ENCODE results near the gene OTUD3. TPM values are rescaled to one million over a fixed set of nuclear protein-coding genes. Genes with fewer than 3 reads are reported as not detected.

Gene OTUD3
- total RNA-seq, 1 experiment from 2014 or later: 15.1 TPM

GRCh38 chr1:19869929-19870328 lies 12.3 kb upstream of the OTUD3 start:
- peaks cover 16% of the 10 kb centered on the region; the same call in 1 of the 2 replicates for H3K4me1 ChIP-seq
- no peaks in the 10 kb centered on the region for H3K36me3 ChIP-seq (ENCODE audit: control insufficient read depth, insufficient read depth, low read length)
- Mint-ChIP-seq H3K27me3 (ENCODE audit: insufficient read depth, unreplicated experiment) (no peaks in the 10 kb centered on the region), H3K27ac (ENCODE audit: unreplicated experiment) (no peak overlapping the region), H3K4me1 (ENCODE audit: low read depth, unreplicated experiment) (no peaks in the 10 kb centered on the region), H3K9me3 (ENCODE audit: unreplicated experiment) (no peaks in the 10 kb centered on the region), H3K36me3 (ENCODE audit: insufficient read depth, unreplicated experiment) (no peaks in the 10 kb centered on the region), H3K4me3 (ENCODE audit: unreplicated experiment) (no peak overlapping the region)
- ChIA-PET CTCF (interaction anchor here (0.5 to 0.7 kb wide), 2 partner anchors 9 to 13 kb away, joined by 3 read pairs; no protein-coding TSS in a partner anchor), POLR2A (no interaction called here)
- no TSS peak for BruUV-seq (replicated peaks)
- peak in 1 of 2 experiments; percentile 38 for DNase-seq
- TF ChIP-seq CTCF (IDR thresholded peaks at IDR 0.05; ENCODE audit: insufficient read depth in 1 of 2, low read depth in 1 of 2, low read length in 1 of 2, severe bottlenecking in 1 of 2, unreplicated experiment in 1 of 2): no peak
- H3K27me3 ChIP-seq (replicated peaks; ENCODE audit: control insufficient read depth, insufficient read depth, low read length): no peaks in the 10 kb centered on the region
- no peak overlapping the region for H3K4me3 ChIP-seq (ENCODE audit: low read depth, low read length)
- H3K9me3 ChIP-seq: no peaks in the 10 kb centered on the region
- intact Hi-C loops (cut with micrococcal nuclease; ENCODE audit: unreplicated experiment): loop anchor here (10.0 kb wide), 1 partner anchor 55 kb away; the partner anchor contains the start of gene RNF186

DNA sequence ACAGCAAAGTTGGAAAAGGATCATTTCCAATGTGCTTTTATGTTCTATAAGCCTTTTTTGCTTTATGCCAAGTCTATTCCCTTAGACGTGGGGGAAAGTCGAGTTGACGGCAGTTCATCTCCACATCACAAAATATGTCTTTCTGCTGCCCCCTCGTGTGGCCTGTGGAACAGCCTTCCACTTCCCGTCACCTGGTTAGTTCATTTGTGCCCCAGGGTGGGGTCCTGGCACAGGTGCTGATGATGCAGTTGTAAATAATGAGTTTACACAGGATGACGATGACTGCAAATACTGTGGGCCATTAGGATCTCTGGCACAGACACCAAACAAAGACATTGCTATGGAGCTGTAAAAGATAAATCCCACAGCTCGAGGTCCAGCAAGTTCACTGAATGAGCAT lies 10.0 kb upstream of the OTUD3 start:
- intact Hi-C loops (cut with micrococcal nuclease; ENCODE audit: unreplicated experiment): loop anchor here (1.0 kb wide), 2 partner anchors 110 to 157 kb away; no protein-coding TSS in a partner anchor
- H3K27ac Mint-ChIP-seq (ENCODE audit: unreplicated experiment): no peak overlapping the region
- POLR2A ChIA-PET: no interaction called here
- Histone ChIP-seq H3K9me3 (no peaks in the 10 kb centered on the region), H3K4me1 (peaks cover 16% of the 10 kb centered on the region; the same call in 1 of the 2 replicates), H3K36me3 (ENCODE audit: control insufficient read depth, insufficient read depth, low read length) (no peaks in the 10 kb centered on the region), H3K27me3 (replicated peaks; ENCODE audit: control insufficient read depth, insufficient read depth, low read length) (no peaks in the 10 kb centered on the region), H3K4me3 (ENCODE audit: low read depth, low read length) (no peak overlapping the region)
- no peaks in the 10 kb centered on the region for H3K27me3 Mint-ChIP-seq (ENCODE audit: insufficient read depth, unreplicated experiment)
- H3K4me1 Mint-ChIP-seq (ENCODE audit: low read depth, unreplicated experiment): no peaks in the 10 kb centered on the region
- TF ChIP-seq CTCF (IDR thresholded peaks at IDR 0.05; ENCODE audit: insufficient read depth in 1 of 2, low read depth in 1 of 2, low read length in 1 of 2, severe bottlenecking in 1 of 2, unreplicated experiment in 1 of 2): peak in 1 of 2 experiments; percentile 46
- H3K4me3 Mint-ChIP-seq (ENCODE audit: unreplicated experiment): no peak overlapping the region
- no peaks in the 10 kb centered on the region for H3K36me3 Mint-ChIP-seq (ENCODE audit: insufficient read depth, unreplicated experiment)
- DNase-seq: peak; percentile 45 to 49
- no peaks in the 10 kb centered on the region for H3K9me3 Mint-ChIP-seq (ENCODE audit: unreplicated experiment)
- BruUV-seq (replicated peaks): no TSS peak
- CTCF ChIA-PET: interaction anchor here (1.0 kb wide), 1 partner anchor 157 kb away, joined by 4 read pairs; no protein-coding TSS in a partner anchor

DNA sequence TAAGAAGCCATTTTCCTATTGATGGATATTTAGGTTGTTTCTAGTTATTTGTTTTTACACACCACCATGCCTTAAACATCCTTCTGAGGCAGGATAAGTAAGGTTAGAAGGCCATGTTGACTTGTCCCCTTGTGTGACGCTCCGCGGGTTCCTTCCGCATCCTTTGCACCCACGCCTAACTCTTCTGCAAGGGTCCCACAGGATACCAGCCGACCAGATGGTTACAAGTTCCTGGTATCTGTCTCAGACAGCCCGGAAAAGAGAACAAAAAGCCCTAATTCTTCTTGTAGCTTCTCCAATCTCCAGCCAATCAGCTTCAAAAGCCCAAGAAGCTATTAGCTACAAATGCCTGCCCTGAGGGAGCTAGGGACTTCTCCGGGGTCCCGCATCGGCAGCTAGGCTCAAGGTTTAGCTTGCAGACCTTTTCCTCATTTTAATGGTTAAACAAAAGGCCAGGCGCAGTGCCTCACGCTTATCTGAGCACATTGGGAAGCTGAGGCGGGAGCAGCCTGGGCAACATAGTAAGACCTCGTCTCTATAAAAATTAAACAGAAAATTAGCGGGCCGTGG lies 4.9 kb upstream of the OTUD3 start:
- no peaks in the 10 kb centered on the region for H3K27me3 Mint-ChIP-seq (ENCODE audit: insufficient read depth, unreplicated experiment)
- no peaks in the 10 kb centered on the region for H3K36me3 Mint-ChIP-seq (ENCODE audit: insufficient read depth, unreplicated experiment)
- no peaks in the 10 kb centered on the region for H3K36me3 ChIP-seq (ENCODE audit: control insufficient read depth, insufficient read depth, low read length)
- no peak overlapping the region for H3K4me3 Mint-ChIP-seq (ENCODE audit: unreplicated experiment)
- TF ChIP-seq CTCF (IDR thresholded peaks at IDR 0.05; ENCODE audit: insufficient read depth in 1 of 2, low read depth in 1 of 2, low read length in 1 of 2, severe bottlenecking in 1 of 2, unreplicated experiment in 1 of 2): no peak
- POLR2A ChIA-PET: no interaction called here
- no peaks in the 10 kb centered on the region for H3K9me3 ChIP-seq
- no peak overlapping the region for H3K27ac Mint-ChIP-seq (ENCODE audit: unreplicated experiment)
- no peaks in the 10 kb centered on the region for H3K4me1 ChIP-seq
- no peak for DNase-seq
- peaks cover 11% of the 10 kb centered on the region for H3K4me1 Mint-ChIP-seq (ENCODE audit: low read depth, unreplicated experiment)
- BruUV-seq (replicated peaks): no TSS peak
- H3K9me3 Mint-ChIP-seq (ENCODE audit: unreplicated experiment): no peaks in the 10 kb centered on the region
- CTCF ChIA-PET: no interaction called here
- H3K4me3 ChIP-seq (ENCODE audit: low read depth, low read length): no peak overlapping the region
- intact Hi-C loops (cut with micrococcal nuclease; ENCODE audit: unreplicated experiment): no loop called here
- H3K27me3 ChIP-seq (replicated peaks; ENCODE audit: control insufficient read depth, insufficient read depth, low read length): no peaks in the 10 kb centered on the region

All from Caco-2 (cell line).